Measurements from ENCODE around the gene ENTPD1. TPM values are rescaled to one million over a fixed set of nuclear protein-coding genes. Genes with fewer than 3 reads are reported as not detected.
"Not testable (repeated sequence)": the region's sequence is repeated elsewhere in the genome, so short reads cannot be mapped to it uniquely, and the experiment has no call there.

ENTPD1 gene
- polyA plus RNA-seq, 12 donors: 12.7 to 20.0 (median 14.3) TPM; not detected in 1

DNA sequence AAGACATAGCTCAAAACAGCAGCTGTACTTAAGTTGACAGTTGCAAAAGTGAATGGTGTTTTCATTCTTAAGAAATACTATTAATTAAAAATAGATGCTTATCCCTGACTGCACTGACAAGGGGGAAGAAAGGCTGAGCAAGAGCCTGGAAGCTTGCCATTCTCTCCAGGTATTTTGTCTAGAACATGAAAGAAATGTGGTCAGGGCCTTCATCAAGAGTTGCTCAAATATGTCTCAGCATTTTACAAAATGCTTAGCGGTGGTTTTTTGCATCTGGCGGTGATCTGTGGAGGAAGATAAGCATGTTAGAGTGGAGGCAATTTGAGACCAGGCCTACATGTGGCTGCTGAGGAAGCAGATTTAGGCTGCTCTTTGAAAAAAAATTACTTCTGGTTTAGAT is 105.4 kb downstream of the ENTPD1 start:
- DNase-seq: no peak

DNA sequence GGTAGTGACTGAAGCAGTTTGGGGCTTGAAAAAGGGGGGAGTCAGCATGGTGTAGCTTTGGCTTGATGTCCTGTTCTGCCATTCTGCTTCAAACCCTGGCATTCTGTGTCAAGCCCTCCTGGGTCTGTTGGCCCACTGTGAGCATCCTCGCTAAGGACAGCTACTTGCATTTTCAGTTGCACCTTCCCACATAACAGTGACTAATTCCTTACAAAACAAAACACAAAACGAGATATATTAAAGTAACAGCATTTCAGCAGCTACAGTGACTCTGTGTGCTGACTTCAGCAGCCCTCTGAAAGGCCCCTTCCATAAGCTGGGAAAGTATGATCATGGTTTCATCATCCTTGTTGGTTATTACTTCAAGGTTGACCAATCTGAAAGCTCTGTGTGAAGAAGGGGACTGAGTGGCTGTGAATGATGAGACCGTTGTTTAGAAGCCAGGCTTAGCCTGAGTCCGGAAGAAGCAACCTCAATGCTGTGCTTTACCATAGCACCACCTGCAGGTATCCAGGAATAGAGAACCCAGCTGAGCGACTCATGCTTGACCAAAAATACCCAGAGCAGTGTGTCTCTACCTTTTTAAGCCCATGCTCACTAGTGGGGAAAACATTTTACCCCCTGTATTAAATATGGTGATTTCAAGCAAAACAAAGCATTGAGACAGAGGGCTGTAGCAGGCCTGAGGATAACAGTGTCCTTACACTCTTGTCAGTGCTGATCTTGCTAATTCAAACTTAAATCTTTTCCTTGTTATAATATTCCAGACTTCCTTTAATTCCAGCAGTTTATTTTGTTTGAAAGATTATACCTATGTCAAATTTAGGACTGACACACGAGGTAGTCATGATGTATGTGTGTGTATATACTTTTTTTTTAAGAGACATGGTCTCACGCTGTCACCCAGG is 109.2 kb downstream of the ENTPD1 start:
- peak; percentile 27 for DNase-seq

DNA sequence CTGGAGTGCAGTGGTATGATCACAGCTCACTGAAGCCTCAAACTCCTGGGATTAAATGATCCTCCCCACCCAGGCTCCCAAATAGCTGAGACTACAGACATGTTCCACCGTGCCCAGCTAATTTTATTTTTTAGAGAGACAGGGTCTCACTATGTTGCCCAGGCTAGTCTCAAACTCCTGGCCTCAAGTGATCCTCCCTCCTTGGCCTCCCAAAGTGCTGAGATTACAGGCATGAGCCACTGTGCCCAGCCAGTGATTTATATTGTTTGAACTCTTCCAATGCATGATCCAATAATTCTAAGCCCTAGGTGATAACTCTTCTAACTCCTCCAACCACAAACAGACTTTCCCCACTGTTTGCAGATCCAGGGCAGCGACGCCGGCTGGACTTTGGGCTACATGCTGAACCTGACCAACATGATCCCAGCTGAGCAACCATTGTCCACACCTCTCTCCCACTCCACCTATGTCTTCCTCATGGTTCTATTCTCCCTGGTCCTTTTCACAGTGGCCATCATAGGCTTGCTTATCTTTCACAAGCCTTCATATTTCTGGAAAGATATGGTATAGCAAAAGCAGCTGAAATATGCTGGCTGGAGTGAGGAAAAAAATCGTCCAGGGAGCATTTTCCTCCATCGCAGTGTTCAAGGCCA is 110.0 kb downstream of the ENTPD1 start:
- no peak for DNase-seq

DNA sequence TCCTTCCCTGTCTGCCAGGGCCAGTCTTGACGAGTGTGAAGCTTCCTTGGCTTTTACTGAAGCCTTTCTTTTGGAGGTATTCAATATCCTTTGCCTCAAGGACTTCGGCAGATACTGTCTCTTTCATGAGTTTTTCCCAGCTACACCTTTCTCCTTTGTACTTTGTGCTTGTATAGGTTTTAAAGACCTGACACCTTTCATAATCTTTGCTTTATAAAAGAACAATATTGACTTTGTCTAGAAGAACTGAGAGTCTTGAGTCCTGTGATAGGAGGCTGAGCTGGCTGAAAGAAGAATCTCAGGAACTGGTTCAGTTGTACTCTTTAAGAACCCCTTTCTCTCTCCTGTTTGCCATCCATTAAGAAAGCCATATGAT is 110.5 kb downstream of the ENTPD1 start:
- DNase-seq: no peak

DNA sequence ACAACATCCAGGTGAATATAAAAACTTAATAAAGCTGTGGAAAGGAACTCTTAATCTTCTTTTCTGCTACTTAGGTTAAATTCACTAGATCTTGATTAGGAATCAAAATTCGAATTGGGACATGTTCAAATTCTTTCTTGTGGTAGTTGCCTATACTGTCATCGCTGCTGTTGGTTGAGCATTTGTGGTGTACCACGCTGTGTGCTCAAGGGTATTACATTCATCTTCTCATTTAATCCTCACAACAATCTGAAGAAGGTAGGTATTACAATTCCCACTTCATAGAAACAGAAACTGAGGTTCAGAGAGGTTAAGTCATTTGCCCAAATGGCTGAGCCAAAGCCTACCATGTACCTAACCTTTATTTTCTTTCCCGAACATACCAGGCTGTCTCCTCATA is 111.9 kb downstream of the ENTPD1 start:
- no peak for DNase-seq

DNA sequence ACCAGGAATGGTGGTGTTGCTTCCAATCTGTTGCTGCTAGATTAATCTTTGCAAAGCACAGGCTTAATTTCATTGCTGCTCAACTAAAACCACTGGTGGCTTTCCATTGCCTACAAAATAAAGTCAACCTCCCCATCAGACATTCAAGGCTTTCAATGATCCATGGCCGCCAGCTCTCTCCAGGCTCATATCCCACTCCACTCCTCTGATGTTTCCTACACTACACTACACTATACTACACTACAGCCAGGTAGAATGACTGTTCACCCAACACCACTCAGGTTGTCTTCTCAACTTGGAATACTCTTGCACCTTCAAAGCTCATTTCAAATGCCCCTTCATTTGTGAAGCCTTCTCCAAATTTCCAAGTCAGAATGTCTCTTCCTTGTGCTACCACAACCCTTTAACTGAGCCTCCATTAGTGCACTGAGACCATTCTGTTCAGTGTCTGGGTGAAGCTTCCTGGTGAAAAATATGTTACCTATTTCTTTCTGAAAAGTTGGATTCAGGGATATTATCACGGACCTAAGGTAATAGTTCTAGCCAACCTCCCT is 116.3 kb downstream of the ENTPD1 start:
- DNase-seq: no peak

DNA sequence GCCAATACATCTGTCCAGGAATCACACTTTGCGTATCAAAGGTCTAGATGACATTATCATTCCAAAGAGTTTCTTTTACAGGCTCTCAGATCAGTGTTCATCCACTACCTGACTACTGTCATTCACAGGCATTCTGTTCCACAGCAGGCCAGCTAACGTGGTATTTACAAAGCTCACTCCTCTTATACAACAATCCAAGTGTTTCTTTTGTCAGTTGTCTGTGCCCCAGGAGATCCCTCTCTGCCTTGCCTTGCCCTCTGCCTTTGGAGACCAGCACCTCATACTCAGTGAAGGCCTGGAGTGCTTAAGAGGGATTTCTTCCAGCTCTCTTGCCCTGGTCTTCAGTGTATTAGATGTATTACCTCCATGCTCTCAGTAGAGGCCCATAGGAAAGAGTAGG is 117.2 kb downstream of the ENTPD1 start:
- no peak for DNase-seq

DNA sequence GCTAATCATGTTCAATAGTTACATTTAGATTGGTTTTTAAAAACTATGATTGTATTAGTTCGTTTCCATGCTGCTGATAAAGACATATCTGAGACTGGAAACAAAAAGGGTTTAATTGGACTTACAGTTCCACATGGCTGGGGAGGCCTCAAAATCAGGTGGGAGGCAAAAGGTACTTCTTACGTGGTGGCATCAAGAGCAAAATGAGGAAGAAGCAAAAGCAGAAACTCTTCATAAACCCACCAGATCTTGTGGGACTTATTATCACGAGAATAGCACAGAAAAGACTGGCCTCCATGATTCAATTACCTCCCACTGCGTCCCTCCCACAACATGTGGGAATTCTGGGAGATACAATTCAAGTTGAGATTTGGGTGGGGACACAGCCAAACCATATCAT is 117.7 kb downstream of the ENTPD1 start:
- DNase-seq: no peak

DNA sequence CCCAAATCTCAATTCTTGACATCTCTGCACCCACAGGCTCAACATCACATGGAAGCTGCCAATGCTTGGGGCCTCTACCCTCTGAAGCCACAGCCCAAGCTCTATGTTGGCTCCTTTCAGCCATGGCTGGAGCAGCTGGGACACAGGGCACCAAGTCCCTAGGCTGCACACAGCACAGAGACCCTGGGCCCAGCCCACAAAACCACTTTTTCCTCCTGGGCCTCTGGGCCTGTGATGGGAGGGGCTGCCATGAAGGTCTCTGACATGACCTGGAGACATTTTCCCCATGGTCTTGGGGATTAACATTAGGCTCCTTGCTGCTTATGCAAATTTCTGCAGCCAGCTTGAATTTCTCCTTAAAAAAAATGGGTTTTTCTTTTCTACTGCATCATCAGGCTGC is 118.8 kb downstream of the ENTPD1 start:
- DNase-seq: not testable (repeated sequence)

DNA sequence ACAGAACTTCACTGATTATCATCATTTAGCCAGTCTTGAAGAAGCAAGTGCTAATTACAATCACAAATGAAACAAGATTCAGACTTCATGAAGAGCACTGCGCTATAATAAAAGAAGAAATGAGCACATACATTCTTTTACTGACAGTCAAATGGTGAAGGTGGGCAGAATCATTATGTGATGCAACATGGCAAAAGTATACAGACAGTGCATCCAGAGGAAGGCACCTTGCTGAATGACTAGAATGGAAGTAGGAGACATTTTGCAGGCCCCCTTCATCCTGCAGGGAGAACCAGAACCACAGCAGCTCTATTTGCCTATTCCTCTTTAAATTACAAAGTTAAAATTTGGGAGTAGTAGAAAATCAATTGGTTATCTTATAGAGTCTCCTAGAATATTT is 120.8 kb downstream of the ENTPD1 start:
- DNase-seq: no peak

DNA sequence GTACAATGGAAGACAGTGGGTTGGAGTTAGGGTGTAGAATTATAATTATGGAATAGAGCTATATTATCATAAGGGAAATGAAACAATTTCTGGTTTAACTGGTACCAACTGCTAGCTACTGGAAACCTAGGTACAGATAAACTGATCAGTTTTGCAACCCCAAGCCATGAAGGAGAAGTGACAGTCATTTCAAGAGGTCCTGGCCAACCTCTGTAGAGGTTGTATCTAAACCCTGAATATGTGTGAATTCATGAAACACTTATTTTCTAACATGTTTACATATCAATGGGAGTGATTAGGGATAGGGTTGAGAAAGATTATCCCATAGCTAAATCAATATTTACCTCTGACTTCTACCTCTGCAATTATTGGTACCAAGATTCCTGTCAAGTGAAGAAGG is 121.9 kb downstream of the ENTPD1 start:
- no peak for DNase-seq

DNA sequence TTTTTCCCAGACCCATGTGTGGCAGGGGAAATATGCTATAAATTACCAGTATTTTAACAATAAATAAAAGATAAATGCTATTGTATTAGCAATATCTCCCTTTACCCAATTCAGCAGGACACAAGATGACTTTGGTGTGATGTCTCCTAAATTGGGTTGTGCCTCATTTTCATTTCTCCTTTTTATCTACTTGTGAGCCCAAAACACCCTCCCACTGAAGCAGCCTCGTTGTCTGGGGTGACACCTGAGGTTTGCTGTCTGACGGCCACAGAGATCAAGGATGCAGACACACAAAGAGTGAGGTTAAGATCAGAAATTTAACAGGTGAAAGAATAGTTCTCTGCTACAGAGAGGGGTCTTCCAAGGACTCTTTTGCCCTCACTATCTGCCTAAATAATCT is 124.7 kb downstream of the ENTPD1 start:
- no peak for DNase-seq

DNA sequence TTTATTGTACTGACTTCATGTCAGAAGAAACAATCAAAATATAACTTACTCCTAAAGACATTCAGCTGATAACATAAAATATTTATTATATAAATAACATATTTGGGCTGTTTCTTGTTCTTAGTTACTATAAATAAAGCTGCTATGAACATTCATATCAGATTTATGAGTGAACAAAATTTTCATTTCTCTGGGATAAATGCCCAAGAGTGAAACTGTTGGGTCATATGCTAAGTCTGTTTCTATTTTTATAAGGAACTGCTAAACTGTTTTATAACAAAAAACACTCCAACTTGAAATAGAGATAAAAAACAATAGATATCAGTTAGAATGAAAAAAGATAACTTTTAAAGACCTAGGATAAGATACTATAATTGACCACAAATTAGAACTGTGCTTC is 125.4 kb downstream of the ENTPD1 start:
- DNase-seq: no peak

DNA sequence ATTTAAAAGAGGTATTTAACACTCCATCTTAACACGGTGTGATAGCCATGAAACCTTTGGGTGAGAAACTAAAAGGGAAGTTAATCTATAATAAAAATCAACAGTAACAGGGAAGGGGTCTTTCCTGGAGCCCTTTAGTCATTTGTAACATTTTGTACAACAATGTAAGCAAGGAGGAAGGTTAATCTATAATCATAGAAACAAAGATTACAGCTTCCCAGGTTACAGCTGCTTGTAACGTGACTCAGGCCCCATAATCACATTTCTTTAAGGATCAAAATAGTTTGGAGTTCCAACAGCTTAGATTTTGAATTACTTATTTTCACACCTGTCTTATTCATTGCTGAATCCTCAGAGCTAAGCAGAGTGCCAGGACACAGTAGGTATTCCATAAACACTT is 133.9 kb downstream of the ENTPD1 start:
- no peak for DNase-seq

DNA sequence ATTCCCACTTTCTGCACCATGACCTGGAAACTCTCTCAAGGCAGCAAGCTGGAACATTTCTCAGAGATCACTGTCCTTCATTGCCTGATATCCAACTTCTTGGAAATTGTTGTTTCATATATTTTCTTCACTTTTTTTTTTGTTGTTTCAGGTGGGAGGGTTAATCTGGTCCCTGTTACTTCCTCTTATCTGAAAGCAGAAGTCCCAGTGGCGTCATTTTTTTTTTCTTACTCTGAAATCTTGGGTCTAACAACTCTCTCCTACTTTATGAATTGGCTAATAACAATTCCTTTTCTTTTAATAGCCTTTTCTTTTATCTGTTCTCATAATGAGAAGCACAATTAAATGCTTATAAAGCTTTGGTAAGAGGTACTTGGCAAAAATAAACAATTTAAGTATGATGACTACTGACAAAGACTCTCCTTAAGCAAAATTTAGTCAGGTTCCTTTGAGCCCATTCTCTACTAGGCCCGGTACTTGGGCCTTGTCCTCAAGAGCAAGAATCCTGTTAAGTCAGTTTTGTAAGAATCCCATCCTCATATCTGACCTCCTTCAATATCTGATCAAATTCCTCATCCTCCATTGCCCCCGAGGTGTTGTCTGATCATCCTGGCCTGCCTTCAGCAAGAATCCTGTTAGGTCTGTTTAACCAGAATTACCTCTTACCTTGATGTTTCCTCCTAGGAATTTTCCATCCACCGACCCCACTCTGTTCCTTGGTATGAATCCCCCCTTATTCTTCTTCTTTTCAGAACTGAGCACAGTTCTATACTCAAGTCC is 140.3 kb downstream of the ENTPD1 start:
- DNase-seq: no peak

DNA sequence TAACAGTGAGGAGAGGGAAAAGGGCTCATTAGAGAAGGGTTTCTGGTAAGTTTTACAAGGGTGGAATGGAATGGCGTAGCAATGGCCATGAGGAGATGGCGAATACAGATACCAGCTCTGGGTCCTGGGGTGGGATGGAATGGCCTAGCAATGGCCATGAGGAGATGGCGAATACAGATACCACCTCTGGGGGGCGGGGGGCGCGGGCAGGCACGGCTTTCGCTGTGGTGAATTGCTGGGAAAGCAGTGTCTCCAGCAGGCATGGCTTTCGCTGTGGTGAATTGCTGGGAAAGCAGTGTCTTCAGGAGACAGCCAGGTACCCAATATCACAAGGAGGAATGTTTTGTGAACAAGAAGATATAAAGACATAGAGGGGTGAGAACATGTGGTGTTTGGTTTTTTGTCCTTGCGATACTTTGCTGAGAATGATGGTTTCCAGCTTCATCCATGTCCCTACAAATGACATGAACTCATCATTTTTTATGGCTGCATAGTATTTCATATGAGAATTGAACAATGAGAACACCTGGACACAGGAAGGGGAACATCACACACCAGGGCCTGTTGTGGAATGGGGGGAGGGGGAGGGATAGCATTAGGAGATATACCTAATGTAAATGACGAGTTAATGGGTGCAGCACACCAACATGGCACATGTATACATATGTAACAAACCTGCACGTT is 150.1 kb downstream of the ENTPD1 start:
- not testable (repeated sequence) for DNase-seq

DNA sequence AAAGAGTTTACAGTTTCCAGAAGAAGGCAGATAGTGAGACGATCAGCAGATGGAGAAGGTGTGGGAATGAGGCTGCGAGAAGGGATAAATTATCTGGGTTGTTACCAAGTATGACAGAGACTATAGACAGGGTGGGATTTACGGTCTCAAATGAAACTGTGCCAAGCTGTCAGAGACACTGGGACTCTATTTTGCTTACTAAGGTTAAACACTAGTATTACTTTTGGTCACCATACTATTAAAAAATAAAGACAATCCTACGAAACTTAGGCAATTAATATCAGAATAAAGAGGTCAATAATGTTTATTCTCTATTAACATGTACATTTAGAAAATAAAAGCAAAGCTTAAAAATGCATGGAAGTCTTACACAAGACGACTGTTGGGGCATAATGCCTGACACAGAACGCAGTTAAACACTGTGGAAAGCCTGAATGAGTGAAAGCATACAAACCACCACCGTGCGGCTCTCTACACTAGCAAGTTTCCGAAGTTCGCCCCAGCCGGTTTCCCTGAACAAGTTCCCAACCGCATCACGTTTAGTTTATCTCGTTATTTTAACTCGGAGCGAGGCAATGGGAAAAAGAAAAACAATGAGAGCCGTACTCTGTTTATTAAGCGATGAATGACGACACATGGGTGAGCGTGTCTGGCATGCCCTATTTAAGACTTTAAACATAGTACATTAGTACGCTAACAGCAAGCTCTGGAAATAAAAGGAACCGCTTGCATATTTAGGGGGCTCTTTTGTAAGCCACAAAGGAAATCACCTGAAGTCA is 150.9 kb downstream of the ENTPD1 start:
- peak; percentile 53 for DNase-seq

DNA sequence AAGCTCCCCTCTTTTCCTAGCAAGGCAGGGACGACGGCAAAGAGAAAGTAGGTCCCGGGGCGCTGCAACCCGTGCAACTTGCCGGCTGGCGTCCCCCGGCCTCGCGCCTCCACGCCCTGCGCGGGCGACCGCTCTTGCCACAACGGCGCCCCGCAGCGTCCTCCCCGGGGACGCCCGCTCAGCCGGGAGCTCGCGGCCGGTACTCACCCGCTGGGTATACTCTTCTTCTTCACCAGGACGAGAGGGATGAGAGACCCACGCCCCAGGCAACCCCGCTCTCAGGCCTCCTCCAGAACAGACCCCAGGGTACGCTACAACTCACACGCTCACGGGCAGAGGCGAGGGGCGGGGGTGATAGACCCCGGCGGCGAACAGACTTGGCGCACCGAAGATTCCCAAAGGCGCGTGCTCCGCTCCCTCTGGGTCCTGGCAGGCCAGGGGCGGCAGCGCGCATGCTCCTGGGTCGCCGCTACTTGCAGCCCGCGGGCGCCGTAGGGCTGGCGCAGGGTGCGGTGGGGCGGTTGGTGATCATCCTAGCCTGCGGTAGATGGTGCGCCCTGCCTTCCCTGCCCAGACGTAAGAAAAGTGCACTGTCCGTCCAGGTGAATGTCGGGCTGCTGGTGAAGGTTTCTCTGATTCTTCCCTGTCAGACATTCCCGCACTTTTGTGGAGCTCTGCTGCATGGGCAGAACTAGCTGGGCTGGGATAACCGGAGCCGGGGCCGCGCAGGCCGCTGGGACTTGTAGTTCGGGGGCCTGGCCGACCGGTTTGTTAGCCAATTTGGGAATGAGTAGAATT is 151.7 kb downstream of the ENTPD1 start, which contains the start of gene CC2D2B:
Gene CC2D2B (plus strand): TSS at position 520 of the 798 bp plus-strand sequence. CDS start 3,349 bp downstream, outside the sequence.
- DNase-seq: peak; percentile 83

DNA sequence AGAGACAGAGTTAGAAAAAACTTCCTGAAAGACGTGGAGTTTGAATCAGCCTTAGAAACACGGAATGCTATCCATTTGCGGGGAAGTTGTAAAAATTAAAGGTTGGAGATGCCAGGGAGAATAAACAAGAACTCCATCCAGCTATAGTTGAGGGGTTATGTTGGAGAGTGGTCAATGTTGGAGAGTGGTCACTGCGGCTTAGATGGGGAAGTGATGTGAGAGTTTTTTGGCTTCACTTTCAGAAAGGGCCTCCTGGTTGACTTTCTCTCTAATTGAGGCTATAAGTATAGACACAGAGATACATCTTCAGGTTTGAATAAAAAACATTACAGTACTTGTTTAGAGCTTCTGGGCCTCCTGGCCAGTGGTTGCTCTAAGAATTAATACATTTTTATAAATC is 152.5 kb downstream of the ENTPD1 start:
- no peak for DNase-seq

DNA sequence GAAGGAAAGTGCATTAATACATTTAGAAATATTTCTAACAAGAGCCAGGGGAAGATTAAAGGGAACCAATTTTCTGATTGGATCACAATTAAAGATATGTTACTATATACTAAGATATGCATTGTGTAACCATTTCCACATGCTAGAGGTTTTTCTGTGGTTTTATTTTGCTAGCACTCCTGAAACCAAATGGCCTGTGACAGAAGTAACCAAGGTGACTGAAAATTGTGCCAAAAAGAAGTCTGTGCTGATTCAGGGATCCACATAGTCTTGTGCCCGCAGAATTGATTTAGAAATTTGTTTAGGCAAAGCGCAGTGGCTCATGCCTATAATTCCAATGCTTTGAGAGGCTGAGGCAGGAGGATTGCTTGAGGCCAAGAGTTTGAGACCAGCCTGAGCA is 153.6 kb downstream of the ENTPD1 start:
- no peak for DNase-seq

Measured in muscle of arm (tissue), 12 donors.